Astrocyte of the spinal cord (primary cell): Measurements from ENCODE around the gene STON1.

Experiments used
- DNase-seq: peaks from one replicate; pipeline ENCODE4 v3.0.0; 2011; ENCODE audit warnings: low read depth, low spot score
- H3K4me3 ChIP-seq: 2 replicates; pipeline ENCODE4 v1.5.1; 2011; ENCODE audit warnings: low read depth, mild to moderate bottlenecking, low read length, moderate library complexity
- CTCF ChIP-seq: IDR thresholded peaks from 2 replicates; pipeline ENCODE4 v1.5.1; 2012; ENCODE audit warnings: low read depth, mild to moderate bottlenecking, low read length, inconsistent platforms
- in situ Hi-C: cut with HindIII; loops from 2 replicates; pipeline ENCODE4 v1.10.0; 2017; ENCODE audit warnings: low sequenced_read_pairs

The STON1 gene

GRCh38 chr2:48528431-48528830 is 1.5 kb upstream of the STON1 start:
- in situ Hi-C loops = no loop called here
- TF ChIP-seq CTCF = no peak
- DNase-seq = no peak
- no peak overlapping the region for H3K4me3 ChIP-seq

- H3K4me3 ChIP-seq = no peak overlapping the region
- DNase-seq = no peak
- no peak for TF ChIP-seq CTCF
- in situ Hi-C loops = no loop called here
Measured at GRCh38 chr2:48529194-48529593, 760 bp upstream of the STON1 start.

DNA sequence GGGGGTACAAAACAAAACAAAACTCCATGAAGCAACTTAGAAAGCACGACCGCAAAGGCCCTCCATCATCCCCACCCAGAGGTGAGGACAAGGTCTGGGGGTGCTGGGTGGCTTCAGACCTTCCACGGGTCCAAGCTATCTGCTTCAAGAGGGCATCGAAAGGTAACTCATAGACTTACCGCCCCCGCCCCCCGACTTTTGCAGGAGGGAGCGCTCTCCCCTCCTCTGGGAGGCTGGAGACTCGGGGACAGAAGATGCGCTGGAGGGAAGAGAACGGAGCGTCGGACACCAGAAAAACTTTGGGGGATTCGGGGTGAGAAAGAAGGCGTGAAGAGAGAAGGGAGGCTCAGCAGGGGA is 300 bp upstream of the STON1 start:
- no peak for TF ChIP-seq CTCF
- peak overlapping the region; percentile 68 for H3K4me3 ChIP-seq
- no peak for DNase-seq
- in situ Hi-C loops = no loop called here

- in situ Hi-C loops = no loop called here
- no peak for TF ChIP-seq CTCF
- DNase-seq = peak; percentile 91
- peak overlapping the region; percentile 68 for H3K4me3 ChIP-seq
Measured at GRCh38 chr2:48531141-48531648, 1.2 kb downstream of the STON1 start.

- H3K4me3 ChIP-seq = no peak overlapping the region
Measured at GRCh38 chr2:48532174-48532573, 2.2 kb downstream of the STON1 start.

DNA sequence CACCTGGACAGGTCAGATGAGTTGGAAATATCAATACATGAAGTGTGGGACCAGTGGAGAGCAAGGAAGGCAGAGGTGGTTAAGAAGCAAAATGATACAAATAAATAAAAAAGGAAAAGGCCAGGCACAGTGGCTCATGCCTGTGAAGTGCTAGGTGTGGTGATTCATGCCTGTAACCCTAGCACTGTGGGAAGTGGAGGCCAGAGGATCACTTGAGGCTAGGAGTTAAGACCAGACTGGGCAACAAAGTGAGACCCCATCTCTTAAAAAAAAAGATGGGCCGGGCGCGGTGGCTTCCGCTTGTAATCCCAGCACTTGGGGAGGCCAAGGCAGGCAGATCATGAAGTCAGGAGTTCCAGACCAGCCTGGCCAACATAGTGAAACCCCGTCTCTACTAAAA is 2.9 kb downstream of the STON1 start:
- no peak for TF ChIP-seq CTCF
- in situ Hi-C loops = no loop called here
- H3K4me3 ChIP-seq = no peak overlapping the region
- DNase-seq = no peak

More at GRCh38 chr2:48532174-48532573, 2.2 kb downstream of the STON1 start:
- no peak for DNase-seq
- TF ChIP-seq CTCF = no peak
- in situ Hi-C loops = no loop called here

DNA sequence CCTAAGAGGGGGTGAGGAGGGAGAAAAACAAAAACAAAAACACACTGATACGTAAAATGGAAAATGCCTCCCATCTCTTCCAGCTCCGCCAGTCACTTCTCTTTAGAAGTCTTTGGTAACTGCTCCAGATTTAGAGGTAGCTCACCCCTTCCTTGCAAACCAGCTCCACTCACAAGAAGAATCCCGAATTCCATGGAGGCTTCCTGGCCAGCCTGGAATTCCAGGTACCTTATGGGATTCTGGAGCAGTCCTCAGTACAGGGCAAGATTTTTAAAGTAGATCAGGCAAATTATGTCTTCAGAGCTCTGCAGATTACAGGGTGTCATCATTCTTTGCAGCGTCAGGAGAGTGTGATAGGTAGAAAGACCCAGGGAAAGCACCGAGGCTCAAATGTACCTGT is 4.8 kb downstream of the STON1 start:
- no peak for DNase-seq
- in situ Hi-C loops = no loop called here
- no peak for TF ChIP-seq CTCF
- H3K4me3 ChIP-seq = no peak overlapping the region
